Endometrial microvascular endothelial cells (primary cell): ENCODE measurements around the gene OPHN1. TPM values are rescaled to one million over a fixed set of nuclear protein-coding genes. Genes with fewer than 3 reads are reported as not detected.

ENCODE experiments used
- in situ Hi-C: cut with HindIII; loops from 2 replicates; pipeline ENCODE4 v1.10.0; 2017; ENCODE audit warnings: low sequenced_read_pairs, low pct_unique_long_range_greater_than_20kb; ENCODE audit errors: inconsistent ontology term
- total RNA-seq: library from RNA; depleted of rRNA; stranded (reverse); fragments of >200 nt; gene quantifications from one replicate; pipeline ENCODE4 v1.2.3, GENCODE V29; 2015; ENCODE audit errors: inconsistent ontology term

Gene OPHN1
- total RNA-seq, 1 donor from 2014 or later, result 8.5 TPM

DNA sequence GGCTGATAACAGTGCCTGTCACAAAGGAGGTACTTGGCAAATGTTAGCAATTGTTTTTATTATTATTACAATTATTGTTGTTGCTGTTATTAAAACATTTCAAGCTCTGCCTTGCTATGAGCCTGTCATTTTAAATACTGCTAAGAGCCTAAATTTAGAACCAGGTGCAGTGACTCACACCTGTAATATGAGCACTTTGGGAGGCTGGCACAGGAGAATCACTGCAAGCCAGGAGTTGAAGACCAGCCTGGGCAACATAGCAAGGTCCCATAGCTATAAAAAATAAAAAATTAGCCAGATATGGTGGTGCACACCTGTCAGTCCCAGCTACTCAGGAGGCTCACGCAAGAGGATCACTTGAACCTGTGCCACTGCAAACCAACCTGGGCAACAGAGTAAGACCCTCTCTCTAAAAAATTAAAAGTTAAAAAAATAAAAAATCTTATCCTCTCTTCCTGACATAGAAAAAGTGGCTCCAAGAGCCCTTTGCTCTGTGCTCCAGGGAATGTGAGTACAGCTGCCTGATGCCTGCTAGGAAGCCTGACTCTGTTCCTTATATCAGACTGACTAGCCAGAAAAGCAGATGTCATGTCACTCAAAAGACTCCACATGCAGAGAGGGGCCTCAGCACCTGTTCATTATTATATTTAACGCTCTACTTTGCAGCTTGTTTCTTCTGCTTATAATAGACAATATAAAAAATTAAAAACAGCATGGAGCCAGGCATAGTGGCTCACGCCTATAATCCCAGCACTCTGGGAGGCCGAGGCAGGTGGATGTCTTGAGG, 234.0 kb downstream of the OPHN1 start:
- in situ Hi-C loops, result no loop called here

DNA sequence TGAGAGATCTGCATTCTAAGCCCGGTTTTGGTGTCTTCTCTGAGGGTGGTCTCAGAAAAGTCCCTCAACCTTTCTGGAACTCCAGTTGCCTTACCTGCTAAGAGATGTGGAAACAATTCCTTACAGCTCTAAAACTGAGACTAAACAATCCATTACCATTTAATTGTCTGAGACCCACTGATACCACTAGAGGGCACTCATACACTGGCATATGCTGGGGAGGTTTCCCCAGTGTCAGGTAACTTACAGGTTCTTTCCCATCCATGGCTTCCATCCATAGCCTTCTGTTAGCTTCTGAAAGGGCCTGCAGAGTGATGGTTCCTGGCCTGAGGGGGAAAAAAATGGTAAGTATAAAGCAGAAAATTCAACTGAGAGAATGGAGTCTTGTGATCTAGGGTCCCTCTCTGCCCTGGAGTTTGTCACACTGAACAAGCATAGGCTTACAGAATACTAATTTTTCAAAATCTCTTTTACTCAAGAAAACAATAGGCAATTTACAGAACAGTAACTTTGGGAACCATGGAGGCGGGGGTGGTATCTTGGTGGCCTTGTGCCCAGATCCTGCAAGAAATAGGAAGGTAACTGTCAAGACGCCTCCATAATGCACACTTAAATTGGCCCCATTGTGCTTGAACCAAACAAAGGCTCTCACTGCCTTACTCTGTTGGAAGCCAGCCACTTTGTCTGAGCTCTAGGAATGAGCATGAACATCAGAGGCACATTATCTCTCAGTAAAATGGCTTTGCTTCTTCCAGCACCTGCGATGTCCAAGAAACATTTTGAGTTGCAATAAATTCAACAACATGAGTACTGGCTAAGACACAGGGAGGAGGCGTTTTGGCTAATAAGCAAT, 236.1 kb downstream of the OPHN1 start:
- in situ Hi-C loops, result no loop called here

DNA sequence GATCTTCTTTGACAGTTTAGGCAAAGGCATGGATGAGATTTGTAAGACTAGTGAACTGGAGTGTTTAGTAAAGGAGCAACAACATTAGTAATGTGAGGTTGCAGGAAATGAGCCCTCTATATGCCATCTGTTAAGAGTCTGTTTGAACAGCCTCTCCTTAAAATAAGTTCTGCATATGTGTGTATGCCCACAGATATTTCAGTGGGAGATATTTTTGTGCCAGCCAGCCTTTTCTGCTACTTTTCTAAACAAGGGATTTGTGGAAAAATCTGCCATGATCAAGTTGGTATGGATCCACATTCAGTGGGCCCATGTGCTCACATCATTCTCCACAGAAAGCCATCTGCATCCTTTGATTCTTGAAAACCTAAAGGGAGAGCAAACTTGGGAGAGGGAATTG, 237.7 kb downstream of the OPHN1 start:
- in situ Hi-C loops, result no loop called here

DNA sequence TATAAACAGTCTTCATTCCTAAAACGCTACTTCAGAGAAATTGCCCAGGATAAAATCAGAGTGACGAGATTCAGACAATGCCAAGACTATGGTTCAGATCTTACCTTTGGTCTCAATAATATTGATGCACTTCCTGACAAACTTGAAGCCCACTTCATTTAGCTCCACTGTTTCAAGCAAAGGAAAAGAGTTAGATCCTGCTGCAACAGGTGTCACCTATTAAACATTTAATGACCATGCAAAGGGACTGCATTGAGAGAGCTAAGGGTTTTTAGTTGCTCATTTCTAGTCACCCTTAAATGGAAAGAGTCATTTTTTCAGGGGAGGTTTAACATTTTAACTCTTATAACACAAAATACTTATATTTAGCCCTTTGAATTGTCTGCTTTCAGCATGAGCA, 239.5 kb downstream of the OPHN1 start:
- in situ Hi-C loops, result no loop called here

DNA sequence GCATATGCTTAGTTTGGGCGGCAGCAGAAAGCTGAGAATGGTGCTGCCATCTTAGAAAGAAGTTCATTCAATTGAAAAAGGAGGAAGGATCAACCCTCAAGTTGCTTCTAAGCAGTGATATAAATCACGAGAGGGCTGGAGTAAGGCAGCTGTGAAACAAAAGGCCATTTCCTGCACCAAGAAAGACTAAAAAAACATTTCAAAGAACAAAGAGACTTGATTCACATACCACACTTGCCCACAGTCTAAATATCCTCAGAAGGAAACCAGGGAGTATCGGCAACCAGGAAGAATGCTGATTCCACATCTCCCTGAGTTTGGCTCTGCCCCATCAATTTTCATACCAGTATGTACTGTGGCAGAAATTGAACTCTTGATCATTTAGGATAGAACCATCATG, 240.1 kb downstream of the OPHN1 start:
- in situ Hi-C loops, result no loop called here

DNA sequence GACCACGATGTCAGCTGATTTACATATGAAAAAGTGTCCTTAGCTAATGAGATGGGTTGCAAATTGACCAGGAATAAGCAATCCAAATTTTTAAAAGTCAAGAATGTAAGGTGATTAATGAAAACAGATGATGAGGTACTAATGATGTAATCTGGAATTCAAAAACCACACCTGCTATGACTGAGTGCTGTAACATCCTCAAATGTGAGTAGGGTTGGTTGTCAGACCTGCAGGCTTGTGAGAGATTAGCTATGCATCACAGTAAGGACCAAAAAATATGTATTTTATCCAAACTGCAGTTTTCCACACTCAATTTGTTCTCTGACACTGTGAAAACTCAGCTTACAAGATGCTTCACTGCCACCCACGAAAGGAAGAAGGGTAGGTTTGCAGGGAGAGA, 242.5 kb downstream of the OPHN1 start:
- in situ Hi-C loops, result no loop called here

DNA sequence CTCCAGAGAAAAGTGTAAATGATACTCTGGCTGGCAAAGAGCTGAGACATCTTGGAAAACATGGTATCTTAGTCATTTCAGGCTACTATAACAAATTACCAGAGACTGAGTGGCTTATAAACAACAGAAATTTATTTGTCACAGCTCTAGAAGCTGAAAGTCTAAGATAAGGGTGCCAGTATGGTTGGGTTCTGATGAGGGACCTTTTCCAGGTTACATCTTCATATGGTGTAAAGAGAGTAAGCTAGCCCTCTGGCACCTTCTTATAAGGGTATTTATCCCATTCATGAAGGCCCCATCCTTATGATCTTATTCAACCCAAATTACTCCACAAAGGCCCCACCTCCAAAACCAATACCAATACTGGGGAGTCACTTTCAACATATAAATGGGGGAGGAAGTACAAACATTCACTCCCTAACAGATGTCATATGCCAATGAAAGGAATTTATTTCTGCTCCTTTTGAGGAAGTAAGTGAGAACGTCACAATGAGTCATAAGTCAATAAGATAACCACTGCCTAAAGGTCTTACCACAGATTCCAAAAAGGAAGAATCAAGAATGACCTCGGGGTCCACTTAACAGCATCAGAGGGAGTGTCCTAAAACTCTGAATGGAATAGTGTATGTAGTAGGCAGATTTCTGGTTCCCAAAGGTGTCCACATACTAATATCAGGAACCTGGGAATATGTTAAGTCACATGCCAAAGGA, 246.6 kb downstream of the OPHN1 start:
- in situ Hi-C loops, result no loop called here

DNA sequence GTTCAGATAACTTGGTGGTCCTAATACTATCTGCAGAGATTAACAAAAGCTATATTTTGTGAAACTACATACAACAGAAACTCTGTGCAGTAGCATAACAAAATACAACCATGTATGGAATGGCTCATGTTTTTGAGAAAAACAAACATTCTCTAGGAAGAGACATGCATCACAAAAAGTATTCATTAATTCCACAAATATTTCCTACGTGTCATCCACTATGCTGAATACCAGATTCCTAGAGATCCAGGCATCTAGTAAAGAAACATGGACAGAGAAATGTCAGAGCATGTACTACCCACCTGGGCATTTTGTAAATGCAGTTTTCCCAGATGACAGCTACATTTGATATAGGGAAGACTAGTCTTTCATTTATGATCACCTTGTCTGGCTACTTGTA, 248.1 kb downstream of the OPHN1 start:
- in situ Hi-C loops, result no loop called here

DNA sequence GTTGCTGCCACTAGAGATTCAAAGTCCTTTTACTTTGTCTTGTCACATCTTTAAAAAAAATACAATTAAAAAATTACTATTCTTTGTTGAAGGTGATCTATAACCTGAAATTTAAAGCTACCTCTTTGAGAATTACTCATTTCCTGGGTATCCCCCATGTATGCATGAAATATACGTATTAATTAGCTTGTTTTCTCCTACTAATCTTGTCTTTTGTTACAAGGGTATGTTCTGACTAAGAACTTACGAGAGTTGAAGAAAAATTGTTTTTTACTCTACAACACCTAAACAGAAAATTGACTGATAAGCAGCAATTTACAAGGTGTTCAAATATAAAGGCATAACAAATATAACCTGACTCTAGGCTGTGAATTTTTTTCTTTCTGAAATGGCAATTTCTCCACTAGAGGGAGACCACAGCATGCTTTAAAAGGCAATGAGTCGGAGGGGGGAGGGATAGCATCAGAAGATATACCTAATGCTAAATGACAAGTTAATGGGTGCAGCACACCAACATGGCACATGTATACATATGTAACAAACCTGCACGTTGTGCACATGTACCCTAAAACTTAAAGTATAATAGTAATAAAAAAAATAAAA, 249.6 kb downstream of the OPHN1 start:
- in situ Hi-C loops, result no loop called here

DNA sequence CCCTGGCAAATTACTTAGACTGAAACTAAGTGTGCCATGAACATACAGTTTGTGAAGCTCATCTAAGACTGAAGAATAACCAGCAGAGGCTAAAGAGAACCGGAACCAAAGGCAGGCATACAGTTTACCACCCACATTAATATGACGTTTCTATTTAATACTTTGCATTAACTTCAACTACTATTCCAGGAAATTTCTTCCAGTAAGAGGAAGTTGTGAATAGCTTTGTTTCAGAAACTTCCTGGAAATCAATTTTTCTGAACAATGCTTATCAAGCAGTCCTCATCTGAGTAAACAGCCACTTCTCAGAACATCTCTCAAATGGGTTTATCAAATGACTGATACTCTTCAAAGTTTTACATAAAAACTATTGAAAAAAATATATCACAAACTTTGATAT, 252.7 kb downstream of the OPHN1 start:
- in situ Hi-C loops, result no loop called here

DNA sequence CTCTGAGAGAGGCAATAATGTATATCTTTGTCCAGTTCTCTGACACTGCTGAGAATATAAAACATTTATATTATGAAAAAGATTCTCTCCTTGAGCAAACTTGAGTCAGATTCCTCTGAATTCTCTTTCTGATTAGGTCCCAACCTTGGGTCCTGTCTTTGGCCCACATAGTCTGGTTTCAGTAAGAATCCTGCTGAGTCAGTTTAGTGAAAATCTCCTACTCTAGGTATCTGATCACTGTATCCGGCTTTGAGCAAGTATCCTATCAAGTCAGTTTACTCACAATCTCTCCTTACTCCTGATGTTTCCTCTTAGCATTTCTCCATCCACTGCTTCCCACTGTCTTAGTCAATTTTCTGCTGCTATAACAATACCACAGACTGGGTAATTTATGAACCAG, 253.9 kb downstream of the OPHN1 start:
- in situ Hi-C loops, result no loop called here

DNA sequence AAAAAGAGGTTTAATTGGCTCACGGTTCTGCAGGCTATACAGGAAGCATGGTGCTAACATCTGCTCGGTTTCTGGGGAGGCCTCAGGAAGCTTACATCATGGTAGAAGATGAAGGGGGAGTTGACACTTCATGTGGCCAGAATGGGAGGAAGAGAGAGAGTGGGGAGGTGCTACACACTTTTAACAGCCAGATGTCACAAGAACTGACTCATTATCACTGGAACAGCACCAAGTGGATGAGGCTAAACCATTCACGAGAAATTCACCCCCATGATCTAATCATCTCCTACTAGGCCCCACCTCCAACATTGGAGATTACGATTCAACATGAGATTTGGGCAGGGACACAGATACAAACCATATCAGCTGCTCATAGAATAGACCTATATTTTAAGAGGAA, 255.8 kb downstream of the OPHN1 start:
- in situ Hi-C loops, result no loop called here

DNA sequence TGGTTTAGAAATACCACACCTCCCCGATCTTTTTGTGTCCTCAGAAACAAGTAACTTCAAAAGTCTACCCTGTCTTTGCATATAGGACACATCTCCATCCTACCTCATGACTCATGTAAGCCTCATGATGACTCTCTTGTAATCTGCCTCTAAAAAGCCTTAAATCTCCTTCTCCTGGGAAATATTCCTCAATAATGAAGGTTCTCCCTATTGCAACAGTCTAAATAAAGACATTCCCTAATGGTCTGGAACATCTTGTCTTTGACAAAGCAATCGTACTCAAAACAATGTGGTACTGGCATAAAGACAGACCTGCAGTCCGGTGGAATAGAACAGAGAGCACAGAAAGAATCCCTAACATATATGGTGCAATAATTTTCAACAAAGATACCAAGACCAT, 257.7 kb downstream of the OPHN1 start:
- in situ Hi-C loops, result no loop called here

DNA sequence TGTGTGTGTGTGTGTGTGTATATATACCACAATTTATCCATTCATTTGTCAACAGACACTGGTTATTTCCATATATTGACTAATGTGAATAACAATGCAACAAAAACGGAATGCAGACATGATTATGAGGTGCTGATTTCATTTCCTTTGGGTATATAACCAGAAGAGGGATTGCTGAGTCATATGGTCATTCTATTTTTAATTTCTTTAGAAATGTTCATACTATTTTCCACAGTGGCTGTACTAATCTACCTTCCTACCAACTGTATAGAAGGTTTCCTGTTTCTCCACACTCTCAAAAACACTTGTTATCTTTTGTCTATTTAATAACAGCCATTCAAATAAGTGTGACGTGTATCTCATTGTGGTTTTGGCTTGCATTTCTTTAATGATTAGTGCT, 269.9 kb downstream of the OPHN1 start:
- in situ Hi-C loops, result no loop called here

DNA sequence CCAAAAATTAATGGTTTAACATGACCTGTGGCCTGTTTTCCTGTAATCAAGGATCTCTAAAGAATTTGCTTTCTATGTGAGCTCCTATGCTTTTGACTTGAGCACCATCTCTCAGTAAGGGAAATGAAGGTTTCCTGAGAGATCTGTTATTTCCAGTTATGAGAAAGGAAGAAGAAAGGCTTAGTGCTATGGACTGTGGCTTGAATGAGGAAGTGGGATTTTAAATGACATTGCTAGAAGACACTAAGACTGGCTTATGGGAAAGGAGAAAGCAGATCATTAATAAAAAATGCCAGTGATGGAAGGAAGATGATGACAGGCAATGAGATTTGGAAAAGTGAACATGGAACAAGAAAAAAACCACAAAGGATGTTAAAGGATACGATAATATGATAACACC, 285.4 kb downstream of the OPHN1 start:
- in situ Hi-C loops, result no loop called here

DNA sequence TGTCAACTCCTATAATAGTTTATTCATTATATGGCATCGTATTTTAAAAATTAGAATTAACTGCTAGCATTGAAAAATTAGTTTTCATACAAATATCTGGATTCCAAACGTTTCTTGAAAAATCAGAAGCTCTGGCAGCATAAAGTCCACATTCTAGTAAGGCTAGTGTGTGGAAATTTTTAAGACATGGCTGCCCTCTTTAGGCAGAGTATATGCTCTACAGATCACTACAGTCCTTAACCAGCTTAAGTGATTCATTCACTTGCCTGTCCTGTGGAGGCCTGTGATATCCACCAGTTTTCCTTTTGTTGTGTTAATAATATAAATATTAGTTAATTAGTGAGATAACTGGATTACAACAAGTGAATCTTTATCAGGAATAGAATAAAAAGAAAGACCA, 287.2 kb downstream of the OPHN1 start:
- in situ Hi-C loops, result no loop called here

DNA sequence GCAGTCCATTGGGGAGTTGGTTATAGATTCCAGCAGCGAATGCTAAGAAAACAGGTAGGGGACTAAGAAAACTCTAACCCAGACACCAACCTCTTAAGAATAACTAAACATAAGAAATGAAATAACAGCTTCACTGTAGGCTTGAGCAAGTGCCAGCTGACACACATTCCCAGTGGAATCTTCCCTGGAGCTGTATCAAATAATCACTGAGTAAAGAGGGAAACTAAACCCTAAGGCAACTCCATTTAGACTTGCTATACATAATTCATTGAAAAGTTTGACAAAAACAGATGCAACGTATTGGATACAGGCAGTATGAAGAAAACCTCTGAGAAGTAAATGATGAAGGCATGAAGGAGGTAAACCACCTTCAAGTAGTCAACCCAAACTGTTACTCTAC, 293.5 kb downstream of the OPHN1 start:
- in situ Hi-C loops, result no loop called here

DNA sequence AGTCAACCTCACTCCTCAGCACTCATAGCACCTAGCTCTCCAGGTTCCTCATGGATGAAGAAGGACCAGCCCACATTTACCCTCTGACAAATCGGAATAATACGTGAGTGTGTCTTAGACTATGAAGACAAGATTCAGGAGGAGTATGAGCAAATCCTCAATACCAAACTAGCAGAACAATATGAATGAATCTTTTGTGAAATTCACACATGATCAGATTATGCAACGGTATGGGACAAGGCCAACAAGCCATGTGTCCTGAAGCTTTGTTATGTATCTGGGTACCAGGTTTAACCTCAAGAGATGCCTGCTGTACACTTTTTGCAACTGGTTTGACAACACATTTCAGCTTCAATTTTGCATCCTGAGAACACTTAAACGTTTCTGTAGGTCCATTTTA, 300.1 kb downstream of the OPHN1 start:
- in situ Hi-C loops, result no loop called here

DNA sequence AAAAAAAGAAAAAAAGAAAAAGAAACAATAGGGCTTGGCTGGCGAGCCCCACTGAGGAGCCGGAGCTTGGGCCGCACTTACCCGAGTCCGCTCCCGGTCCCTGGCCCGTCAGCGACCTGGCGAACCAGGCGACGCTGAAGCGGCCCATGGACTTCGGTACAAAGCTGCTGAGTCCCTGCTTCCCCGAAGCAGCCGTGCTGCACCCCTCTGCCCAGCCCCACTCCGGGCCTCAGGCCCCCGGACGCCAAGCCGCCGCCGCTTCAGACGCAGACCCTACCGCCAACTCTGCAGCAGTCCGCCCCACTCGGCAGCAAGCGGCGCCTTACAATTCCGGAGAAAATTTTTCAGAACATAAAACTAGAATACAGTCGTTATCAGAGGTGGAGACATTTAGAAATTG, 300.5 kb downstream of the OPHN1 start:
- in situ Hi-C loops, result no loop called here
